VCaP (cell line): ENCODE results near the gene ELAC2.
A peak's percentile ranks its signal among the peaks of the same experiment; 100 is the strongest.

Experiments
- H3K27ac ChIP-seq: fragments of 450-650 bp; 2 replicates; pipeline ENCODE4 v1.5.1; 2017
- TF ChIP-seq, protein P1 (sequence below): fragments of 450-650 bp; conservative IDR thresholded peaks from 2 replicates; pipeline ENCODE4 v1.5.1; 2017; ENCODE audit warnings: mild to moderate bottlenecking, moderate library complexity

ELAC2 gene

DNA sequence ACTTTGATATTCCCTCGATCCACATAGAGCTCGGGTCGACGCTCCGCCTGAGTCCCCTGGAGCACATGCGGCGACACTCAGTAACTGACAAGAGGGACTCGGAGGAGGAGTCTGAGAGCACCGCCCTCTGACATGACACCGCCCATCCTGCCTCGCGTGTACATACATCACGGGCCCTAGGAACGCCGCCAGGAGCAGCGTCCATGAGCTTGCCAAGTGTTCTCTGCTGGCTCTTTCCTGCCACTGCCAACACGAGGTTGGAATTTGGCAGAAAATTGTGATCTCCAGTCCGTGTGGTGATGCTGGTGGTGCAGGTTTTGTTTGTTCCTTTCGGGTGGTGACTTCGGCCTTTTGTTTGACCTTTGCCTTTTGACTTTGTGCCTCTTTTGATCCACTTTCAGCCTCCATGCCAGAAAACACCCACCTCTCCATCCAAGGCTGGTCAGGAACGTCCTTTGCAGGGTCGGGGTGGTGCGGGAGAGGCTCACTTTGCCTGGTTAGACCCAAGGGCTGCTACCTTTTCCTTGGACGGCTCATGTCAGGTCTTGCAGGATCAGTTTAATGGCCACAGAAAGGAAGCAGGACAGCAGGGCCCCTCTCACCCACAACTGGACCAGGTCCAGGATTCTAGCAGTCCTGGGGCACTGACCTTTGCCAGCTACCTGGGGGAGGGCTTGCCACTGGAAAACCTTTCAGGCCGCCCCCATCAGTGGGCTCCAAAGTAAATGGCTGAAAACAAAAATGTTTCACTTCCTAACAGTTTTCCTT, 27.6 kb downstream of the ELAC2 start:
- H3K27ac ChIP-seq = peak overlapping the region; percentile 40
- TF ChIP-seq, protein P1, sequence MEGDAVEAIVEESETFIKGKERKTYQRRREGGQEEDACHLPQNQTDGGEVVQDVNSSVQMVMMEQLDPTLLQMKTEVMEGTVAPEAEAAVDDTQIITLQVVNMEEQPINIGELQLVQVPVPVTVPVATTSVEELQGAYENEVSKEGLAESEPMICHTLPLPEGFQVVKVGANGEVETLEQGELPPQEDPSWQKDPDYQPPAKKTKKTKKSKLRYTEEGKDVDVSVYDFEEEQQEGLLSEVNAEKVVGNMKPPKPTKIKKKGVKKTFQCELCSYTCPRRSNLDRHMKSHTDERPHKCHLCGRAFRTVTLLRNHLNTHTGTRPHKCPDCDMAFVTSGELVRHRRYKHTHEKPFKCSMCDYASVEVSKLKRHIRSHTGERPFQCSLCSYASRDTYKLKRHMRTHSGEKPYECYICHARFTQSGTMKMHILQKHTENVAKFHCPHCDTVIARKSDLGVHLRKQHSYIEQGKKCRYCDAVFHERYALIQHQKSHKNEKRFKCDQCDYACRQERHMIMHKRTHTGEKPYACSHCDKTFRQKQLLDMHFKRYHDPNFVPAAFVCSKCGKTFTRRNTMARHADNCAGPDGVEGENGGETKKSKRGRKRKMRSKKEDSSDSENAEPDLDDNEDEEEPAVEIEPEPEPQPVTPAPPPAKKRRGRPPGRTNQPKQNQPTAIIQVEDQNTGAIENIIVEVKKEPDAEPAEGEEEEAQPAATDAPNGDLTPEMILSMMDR = no peak

DNA sequence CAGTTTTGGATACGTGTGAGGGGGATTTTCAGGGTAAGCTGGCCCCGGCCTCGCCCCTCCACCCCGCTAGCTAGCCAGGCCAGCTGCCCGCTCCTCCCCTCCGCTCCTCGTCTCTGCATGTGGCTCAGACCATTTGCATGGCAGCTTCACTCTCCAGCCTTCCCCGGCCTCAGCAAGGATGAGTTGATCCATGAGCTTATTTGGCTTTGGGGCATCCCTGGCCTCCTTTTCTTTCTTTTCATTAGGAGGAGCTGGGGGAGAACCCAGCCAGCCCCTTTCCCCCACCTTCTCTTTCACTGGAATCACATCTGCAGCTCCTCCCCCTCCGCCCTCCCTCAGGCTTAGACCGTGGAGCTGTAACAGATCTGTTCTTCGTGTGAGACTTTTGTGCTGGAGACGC, 30.7 kb downstream of the ELAC2 start:
- H3K27ac ChIP-seq = no peak overlapping the region
- TF ChIP-seq, protein P1 = no peak

DNA sequence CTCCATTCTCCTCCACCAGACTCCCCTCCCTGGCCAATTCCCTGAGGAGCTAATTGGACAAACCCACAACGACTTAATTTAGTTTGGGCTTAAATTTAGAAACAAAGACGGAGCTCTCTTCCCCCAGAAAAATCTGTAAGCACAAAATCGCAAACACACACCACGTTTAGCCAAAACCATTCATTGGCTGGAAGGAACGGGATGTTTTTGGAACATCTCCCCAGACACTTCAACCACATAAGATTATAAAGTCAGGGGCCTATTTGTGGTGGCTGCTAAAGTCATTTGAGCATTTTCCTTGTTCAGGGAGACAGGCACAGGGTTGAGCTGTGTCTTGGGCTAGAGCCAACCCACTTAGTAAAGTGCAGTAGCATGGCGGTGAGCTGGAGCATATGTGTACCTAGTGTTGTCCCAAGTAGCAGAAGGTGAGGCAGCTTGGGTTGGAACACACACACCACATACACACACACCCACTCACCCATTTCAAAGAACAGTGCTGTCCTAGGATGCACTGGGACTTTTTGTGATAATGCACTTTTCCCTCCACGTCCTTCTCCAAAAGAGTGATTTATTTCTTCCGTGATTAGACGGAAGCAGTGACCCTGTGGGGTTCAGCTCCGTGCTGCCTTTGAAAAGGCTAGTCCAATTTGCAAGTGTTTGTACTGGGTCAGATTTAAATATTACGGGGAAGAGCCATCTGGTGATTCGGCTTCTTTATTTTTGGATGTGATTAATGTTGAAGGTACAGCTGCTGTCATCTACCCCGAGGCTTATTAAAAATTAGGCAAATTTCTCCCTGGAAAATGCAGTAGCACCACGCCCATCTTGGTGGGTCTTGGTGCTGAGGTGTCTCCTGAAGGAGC, 32.2 kb downstream of the ELAC2 start:
- no peak overlapping the region for H3K27ac ChIP-seq
- TF ChIP-seq, protein P1 = no peak

DNA sequence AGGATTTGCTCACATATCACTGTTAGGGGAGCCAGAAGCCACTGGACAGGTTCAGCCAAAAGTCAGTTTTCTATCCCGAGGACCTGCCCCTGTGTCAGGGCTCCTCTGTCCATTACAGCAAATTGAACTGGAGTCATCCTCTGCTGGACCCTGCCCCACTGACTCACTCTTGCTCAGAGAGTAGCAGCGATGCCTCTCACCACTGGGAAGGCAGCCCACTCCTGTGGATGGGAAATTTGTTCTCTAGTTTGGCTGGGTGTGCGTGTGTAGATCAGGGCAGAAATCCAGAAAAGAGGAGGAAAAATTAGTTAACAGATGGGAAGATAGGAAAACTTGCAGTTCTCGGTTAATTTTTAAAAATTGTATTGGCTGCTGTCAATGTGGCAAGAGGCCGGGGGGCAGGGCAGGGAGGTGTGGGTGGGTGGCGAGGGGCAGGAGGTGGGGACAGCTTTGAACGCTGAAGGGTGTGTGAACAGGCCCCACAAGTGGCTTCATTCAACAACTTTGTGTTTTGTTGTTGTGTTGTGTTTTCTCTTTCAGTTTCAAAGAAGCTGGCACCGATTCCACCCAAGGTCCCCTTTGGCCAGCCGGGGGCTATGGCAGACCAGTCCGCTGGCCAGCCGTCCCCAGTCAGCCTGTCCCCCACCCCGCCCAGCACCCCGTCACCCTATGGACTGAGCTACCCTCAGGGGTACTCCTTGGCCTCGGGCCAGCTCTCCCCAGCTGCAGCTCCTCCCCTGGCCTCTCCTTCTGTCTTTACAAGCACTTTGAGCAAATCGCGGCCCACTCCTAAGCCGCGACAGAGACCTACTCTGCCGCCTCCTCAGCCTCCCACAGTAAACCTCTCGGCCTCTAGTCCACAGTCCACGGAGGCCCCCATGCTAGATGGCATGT, 33.6 kb downstream of the ELAC2 start:
- H3K27ac ChIP-seq = no peak overlapping the region
- TF ChIP-seq, protein P1 = no peak

DNA sequence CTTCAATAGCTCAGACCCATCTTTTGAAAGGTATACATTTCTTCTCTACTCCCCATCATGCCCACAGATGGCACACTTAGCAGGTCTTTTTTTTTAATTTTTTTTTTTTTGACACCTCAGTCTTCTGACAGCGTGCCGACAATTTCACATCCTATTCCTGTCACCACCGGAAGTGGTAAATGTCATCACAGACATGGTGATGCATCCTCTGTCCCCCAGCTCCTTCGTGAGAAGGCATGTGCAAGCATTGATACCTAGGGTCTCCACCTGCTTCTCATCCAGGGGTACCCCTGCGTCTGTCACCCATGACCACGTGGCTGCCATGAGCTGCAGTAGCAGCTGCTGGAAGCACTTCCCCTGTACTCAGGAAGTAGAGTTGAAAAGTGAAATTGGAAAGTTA, 35.6 kb downstream of the ELAC2 start:
- TF ChIP-seq, protein P1 = no peak
- H3K27ac ChIP-seq = no peak overlapping the region

DNA sequence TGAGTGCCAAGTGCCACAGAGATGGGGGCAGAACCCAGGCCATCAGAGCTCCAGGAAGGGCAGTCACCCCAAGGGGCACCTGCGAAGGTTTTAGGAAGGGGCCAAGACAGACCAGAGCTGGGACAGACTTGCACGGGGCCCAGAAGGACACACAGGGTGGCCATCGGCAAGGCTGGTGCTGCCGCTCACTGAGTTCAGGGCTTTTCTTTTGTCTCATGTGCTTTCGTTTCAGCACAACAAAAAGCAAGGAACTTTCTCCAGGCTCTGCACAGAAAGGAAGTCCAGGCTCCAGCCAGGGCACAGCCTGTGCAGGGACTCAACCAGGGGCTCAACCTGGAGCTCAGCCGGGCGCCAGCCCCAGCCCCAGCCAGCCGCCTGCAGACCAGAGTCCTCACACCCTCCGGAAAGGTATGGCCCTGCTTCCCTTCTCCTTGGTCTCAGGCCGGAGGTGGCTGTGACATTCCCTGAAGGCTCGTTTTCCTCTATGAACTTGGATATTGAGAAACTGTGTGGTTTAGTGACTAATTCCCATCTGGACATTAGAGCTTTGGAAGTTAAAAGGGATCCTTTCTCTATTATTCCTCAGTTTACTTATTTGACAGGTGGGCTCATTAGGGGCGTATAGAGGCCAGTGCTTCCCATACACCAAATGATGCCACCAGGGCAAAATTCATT, 37.9 kb downstream of the ELAC2 start:
- H3K27ac ChIP-seq = no peak overlapping the region
- TF ChIP-seq, protein P1 = no peak
